Kidney (tissue), 14 donors: ENCODE measurements around the gene GPR171. TPM values are rescaled to one million over a fixed set of nuclear protein-coding genes. Genes with fewer than 3 reads are reported as not detected.

Source experiments
- DNase-seq, 5 donors: peaks; one replicate each; pipeline ENCODE4 v3.0.0-alpha.2; 2013 to 2020
- FAIRE-seq: peaks from 2 replicates; lab custom pipeline; 2012; peaks lifted over from hg19 to GRCh38; lab: Jason Lieb, UNC
- H3K27ac ChIP-seq, 2 donors: one replicate each; pipeline ENCODE4 v1.7.0; 2013; ENCODE audit warnings: low read depth in 2 of 2, low read length in 2 of 2, inconsistent platforms in 1 of 2
- H3K27me3 ChIP-seq: one replicate; pipeline ENCODE4 v1.7.1; 2013; ENCODE audit warnings: low read length, inconsistent platforms; ENCODE audit not compliant: control insufficient read depth, insufficient read depth
- H3K36me3 ChIP-seq, 3 donors: one replicate each; pipeline versions ENCODE4 v1.7.0 to v1.7.1; 2013; ENCODE audit warnings: low read length in 3 of 3, control low read depth in 1 of 3, inconsistent platforms in 1 of 3; ENCODE audit not compliant: insufficient read depth in 3 of 3, control insufficient read depth in 2 of 3
- H3K4me1 ChIP-seq, 3 donors: one replicate each; pipeline versions ENCODE4 v1.7.0 to v1.7.1; 2013; ENCODE audit warnings: low read length in 3 of 3, inconsistent platforms in 1 of 3, low read depth in 1 of 3; ENCODE audit not compliant: control insufficient read depth in 2 of 3, insufficient read depth in 2 of 3
- H3K4me3 ChIP-seq, 3 donors: one replicate each; pipeline versions ENCODE4 v1.7.0 to v1.8.1; 2013; ENCODE audit warnings: low read length in 3 of 3, control low read depth in 1 of 3, inconsistent platforms in 1 of 3
- H3K9ac ChIP-seq, 3 donors: one replicate each; pipeline versions ENCODE4 v1.7.0 to v1.7.1; 2013; ENCODE audit warnings: low read length in 3 of 3, control low read depth in 1 of 3, inconsistent platforms in 1 of 3
- H3K9me3 ChIP-seq, 3 donors: one replicate each; pipeline versions ENCODE4 v1.7.0 to v1.7.1; 2013; ENCODE audit warnings: low read length in 3 of 3, control low read depth in 1 of 3, inconsistent platforms in 1 of 3; ENCODE audit not compliant: control insufficient read depth in 2 of 3, insufficient read depth in 1 of 3
- intact Hi-C: fragments of 100-400 bp; cut with DNase I; formaldehyde crosslinking; loops from one replicate; pipeline ENCODE4 v1.11.1; 2022
- polyA plus RNA-seq: library from polyadenylated mRNA; stranded (reverse); fragments of 350-450 nt; fragmentation: Illumina TruSeq; extraction: RNeasy Lipid Tissue Mini Kit (QIAGEN cat#74804); gene quantifications from one replicate; pipeline ENCODE4 v1.2.3, GENCODE V29; 2014; ENCODE audit warnings: low read depth, low replicate concordance; ENCODE audit not compliant: insufficient read depth
- total RNA-seq: library from RNA; stranded (reverse); fragmentation: NEBNext Ultra II Directional; extraction: Animal tissue kit (Norgen Biotek cat#: 25700); gene quantifications from one replicate; pipeline ENCODE4 v1.2.1, GENCODE V29; 2021
- TF ChIP-seq, protein P1 (sequence below): IDR thresholded peaks from 3 replicates; pipeline ENCODE4 v1.5.1; 2012; ENCODE audit warnings: mild to moderate bottlenecking, moderate library complexity, borderline replicate concordance; ENCODE audit not compliant: insufficient read depth; ENCODE audit errors: extremely low read depth
- donor health status: control.
- donor health status: control.
- donor health status: control.
- donor health status: control.
- donor health status: control.
- donor health status: DM: yes; HTN: yes; CAD: no.
- donor health status: Normal renal cell carcinoma (clear cell type).

Gene GPR171
- total and polyA plus RNA-seq, 2 donors from 2014 or later: 0.47 to 4.9 TPM

DNA sequence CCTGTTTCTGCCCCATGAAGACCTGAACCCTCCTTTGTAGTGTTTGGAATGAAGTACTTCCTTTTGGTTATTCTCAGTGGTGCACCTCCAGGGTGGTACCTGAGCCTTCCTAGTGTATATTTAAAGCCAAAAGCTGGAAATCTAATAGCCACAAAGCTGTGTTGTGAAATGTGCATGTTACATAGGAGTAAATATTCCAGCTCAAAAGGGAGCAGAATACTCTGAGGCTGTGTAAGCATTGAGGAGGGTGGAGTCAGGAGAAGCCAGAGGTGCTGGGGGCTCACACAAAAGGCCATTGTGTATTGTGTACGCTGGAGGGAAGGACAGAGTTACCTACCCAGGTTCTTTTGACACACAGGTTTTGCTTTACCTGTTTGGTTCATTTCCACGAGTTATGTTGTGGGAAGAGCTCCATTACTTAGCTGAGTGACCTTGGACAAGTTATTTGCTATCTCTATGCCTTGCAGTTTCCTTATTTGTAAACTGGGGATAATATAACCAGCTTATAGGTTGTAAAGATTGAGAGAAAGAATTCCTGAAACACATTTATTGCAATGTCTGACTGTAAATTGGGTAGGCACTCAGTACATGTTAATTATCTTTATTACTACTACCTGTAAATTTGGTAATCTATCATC lies 24.7 kb downstream of the GPR171 start:
- Histone ChIP-seq H3K9me3 (no peaks in the 10 kb centered on the region), H3K9ac (no peak overlapping the region), H3K27ac (no peak overlapping the region), H3K27me3 (no peaks in the 10 kb centered on the region), H3K36me3 (no peaks in the 10 kb centered on the region), H3K4me1 (no peaks in the 10 kb centered on the region), H3K4me3 (no peak overlapping the region)
- FAIRE-seq: no peak
- TF ChIP-seq, protein P1, sequence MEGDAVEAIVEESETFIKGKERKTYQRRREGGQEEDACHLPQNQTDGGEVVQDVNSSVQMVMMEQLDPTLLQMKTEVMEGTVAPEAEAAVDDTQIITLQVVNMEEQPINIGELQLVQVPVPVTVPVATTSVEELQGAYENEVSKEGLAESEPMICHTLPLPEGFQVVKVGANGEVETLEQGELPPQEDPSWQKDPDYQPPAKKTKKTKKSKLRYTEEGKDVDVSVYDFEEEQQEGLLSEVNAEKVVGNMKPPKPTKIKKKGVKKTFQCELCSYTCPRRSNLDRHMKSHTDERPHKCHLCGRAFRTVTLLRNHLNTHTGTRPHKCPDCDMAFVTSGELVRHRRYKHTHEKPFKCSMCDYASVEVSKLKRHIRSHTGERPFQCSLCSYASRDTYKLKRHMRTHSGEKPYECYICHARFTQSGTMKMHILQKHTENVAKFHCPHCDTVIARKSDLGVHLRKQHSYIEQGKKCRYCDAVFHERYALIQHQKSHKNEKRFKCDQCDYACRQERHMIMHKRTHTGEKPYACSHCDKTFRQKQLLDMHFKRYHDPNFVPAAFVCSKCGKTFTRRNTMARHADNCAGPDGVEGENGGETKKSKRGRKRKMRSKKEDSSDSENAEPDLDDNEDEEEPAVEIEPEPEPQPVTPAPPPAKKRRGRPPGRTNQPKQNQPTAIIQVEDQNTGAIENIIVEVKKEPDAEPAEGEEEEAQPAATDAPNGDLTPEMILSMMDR: no peak
- no peak for DNase-seq
- intact Hi-C loops: no loop called here

DNA sequence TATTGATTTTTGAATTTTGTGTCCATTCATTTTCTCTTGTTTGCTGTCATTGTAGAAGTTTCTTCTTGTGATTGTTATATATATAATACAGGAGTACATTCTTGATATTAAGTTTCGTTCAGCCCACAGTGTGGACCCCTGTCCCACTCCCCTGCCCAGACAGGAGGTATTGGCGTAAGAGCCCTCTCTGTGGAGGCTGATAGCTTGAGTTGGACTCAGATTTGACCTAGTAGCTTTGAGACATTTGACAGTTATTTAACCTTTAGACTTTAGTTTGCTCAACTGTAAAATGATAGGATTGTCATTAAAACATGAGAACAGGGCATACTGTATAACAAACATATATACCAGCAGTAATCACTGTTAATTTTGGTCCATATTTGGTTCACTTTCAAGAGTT lies 27.1 kb downstream of the GPR171 start:
- TF ChIP-seq, protein P1: no peak
- Histone ChIP-seq H3K4me3 (no peak overlapping the region), H3K36me3 (no peaks in the 10 kb centered on the region), H3K27ac (no peak overlapping the region), H3K4me1 (no peaks in the 10 kb centered on the region), H3K9me3 (no peaks in the 10 kb centered on the region), H3K27me3 (no peaks in the 10 kb centered on the region), H3K9ac (no peak overlapping the region)
- DNase-seq: no peak
- intact Hi-C loops: no loop called here
- no peak for FAIRE-seq

DNA sequence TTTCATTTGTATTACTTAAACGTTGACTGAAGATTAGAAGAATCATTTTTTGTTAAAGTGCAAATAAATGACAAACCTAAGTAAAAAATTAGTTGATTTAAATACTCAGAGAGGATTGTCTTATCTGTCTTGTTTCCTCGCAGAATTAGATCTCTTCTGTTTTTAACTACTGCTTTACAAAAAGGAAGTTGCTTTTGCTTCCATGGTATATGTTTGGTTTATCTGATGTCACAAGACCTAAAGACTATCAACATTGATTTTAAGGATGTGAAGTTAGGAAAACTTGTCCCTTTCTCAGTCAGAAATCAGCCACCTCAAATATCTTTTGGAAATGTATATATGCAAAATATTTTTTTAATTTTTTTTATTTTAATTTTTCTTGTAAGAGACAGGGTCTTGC lies 28.7 kb downstream of the GPR171 start:
- H3K4me1 ChIP-seq: no peaks in the 10 kb centered on the region
- TF ChIP-seq, protein P1: no peak
- H3K27me3 ChIP-seq: no peaks in the 10 kb centered on the region
- no peaks in the 10 kb centered on the region for H3K9me3 ChIP-seq
- no peak for DNase-seq
- no peak overlapping the region for H3K4me3 ChIP-seq
- FAIRE-seq: no peak
- no peaks in the 10 kb centered on the region for H3K36me3 ChIP-seq
- H3K27ac ChIP-seq: no peak overlapping the region
- intact Hi-C loops: no loop called here
- H3K9ac ChIP-seq: no peak overlapping the region
